Posterior cingulate gyrus (tissue), 11 donors: Measurements from ENCODE around the gene ONECUT1.

Experiments used
- DNase-seq, 10 donors: peaks; one replicate each; pipeline versions ENCODE4 v3.0.0 to v3.0.0-alpha.2; 2020 to 2021; ENCODE audit warnings: mixed read lengths in 3 of 10
- intact Hi-C: fragments of 100-400 bp; cut with DNase I; formaldehyde crosslinking; loops from one replicate; pipeline ENCODE4 v1.15.1; 2023

Gene ONECUT1

GRCh38 chr15:52710050-52710707 is 80.0 kb downstream of the ONECUT1 start:
- no peak for DNase-seq
- intact Hi-C loops: no loop called here

- intact Hi-C loops: no loop called here
- no peak for DNase-seq
Measured at GRCh38 chr15:52709187-52709981, 80.8 kb downstream of the ONECUT1 start.
